VCaP (cell line): ENCODE data around the gene TMSB10.

Source experiments
- H3K27ac ChIP-seq: fragments of 450-650 bp; 2 replicates; pipeline ENCODE4 v1.5.1; 2017
- CTCF ChIP-seq: fragments of 450-650 bp; conservative IDR thresholded peaks from 2 replicates; pipeline ENCODE4 v1.5.1; 2017; ENCODE audit warnings: mild to moderate bottlenecking, moderate library complexity

TMSB10 gene

GRCh38 chr2:84946204-84947009, 41.0 kb downstream of the TMSB10 start:
- TF ChIP-seq CTCF, result no peak
- H3K27ac ChIP-seq, result no peak overlapping the region

GRCh38 chr2:84947010-84947593, 41.6 kb downstream of the TMSB10 start:
- no peak for TF ChIP-seq CTCF
- no peak overlapping the region for H3K27ac ChIP-seq

GRCh38 chr2:84953535-84953934, 48.1 kb downstream of the TMSB10 start:
- H3K27ac ChIP-seq, result no peak overlapping the region
- TF ChIP-seq CTCF, result no peak

GRCh38 chr2:84954329-84954728, 48.9 kb downstream of the TMSB10 start:
- no peak for TF ChIP-seq CTCF
- no peak overlapping the region for H3K27ac ChIP-seq
